ENCODE results near the gene NUMA1.

The NUMA1 gene

GRCh38 chr11:72036687-72037086, 43.7 kb downstream of the NUMA1 start:
- TF ChIP-seq POLR2AphosphoS5 (IDR thresholded peaks at IDR 0.05; ENCODE audit: low read depth, low read length): no peak
- no peak for TF ChIP-seq FOXP2 (optimal IDR thresholded peaks at IDR 0.05; ENCODE audit: borderline replicate concordance, extremely low read depth, extremely low read length, insufficient read depth)

- no peak for TF ChIP-seq POLR2AphosphoS5 (IDR thresholded peaks at IDR 0.05; ENCODE audit: low read depth, low read length)
- no peak for TF ChIP-seq REST (IDR thresholded peaks at IDR 0.05; ENCODE audit: insufficient read depth in 1 of 2, low read depth in 2 of 2, low read length in 2 of 2)
- TF ChIP-seq FOXP2 (optimal IDR thresholded peaks at IDR 0.05; ENCODE audit: borderline replicate concordance, extremely low read depth, extremely low read length, insufficient read depth): no peak
Measured at GRCh38 chr11:72030472-72031045, 49.8 kb downstream of the NUMA1 start.

- no peak for TF ChIP-seq REST (IDR thresholded peaks at IDR 0.05; ENCODE audit: insufficient read depth in 1 of 2, low read depth in 2 of 2, low read length in 2 of 2)
Measured at GRCh38 chr11:72026090-72026489, 54.3 kb downstream of the NUMA1 start.

- no peak for TF ChIP-seq SIN3A (IDR thresholded peaks at IDR 0.05; ENCODE audit: borderline replicate concordance, insufficient read depth, low read length)
- no peak for TF ChIP-seq POLR2AphosphoS5 (IDR thresholded peaks at IDR 0.05; ENCODE audit: low read depth, low read length)
- no peak for TF ChIP-seq REST (IDR thresholded peaks at IDR 0.05; ENCODE audit: insufficient read depth in 1 of 2, low read depth in 2 of 2, low read length in 2 of 2)
- TF ChIP-seq TAF1 (IDR thresholded peaks at IDR 0.05; ENCODE audit: borderline replicate concordance, insufficient read depth, low read length): no peak
- TF ChIP-seq FOXP2 (optimal IDR thresholded peaks at IDR 0.05; ENCODE audit: borderline replicate concordance, extremely low read depth, extremely low read length, insufficient read depth): no peak
Measured at GRCh38 chr11:72024069-72024754, 56.1 kb downstream of the NUMA1 start.

GRCh38 chr11:72023335-72023734, 57.0 kb downstream of the NUMA1 start:
- TF ChIP-seq POLR2AphosphoS5 (IDR thresholded peaks at IDR 0.05; ENCODE audit: low read depth, low read length) (no peak), SIN3A (IDR thresholded peaks at IDR 0.05; ENCODE audit: borderline replicate concordance, insufficient read depth, low read length) (no peak), REST (IDR thresholded peaks at IDR 0.05; ENCODE audit: insufficient read depth in 1 of 2, low read depth in 2 of 2, low read length in 2 of 2) (no peak), TAF1 (IDR thresholded peaks at IDR 0.05; ENCODE audit: borderline replicate concordance, insufficient read depth, low read length) (no peak)
